ENCODE results near the gene ARL4C.

Gene ARL4C

DNA sequence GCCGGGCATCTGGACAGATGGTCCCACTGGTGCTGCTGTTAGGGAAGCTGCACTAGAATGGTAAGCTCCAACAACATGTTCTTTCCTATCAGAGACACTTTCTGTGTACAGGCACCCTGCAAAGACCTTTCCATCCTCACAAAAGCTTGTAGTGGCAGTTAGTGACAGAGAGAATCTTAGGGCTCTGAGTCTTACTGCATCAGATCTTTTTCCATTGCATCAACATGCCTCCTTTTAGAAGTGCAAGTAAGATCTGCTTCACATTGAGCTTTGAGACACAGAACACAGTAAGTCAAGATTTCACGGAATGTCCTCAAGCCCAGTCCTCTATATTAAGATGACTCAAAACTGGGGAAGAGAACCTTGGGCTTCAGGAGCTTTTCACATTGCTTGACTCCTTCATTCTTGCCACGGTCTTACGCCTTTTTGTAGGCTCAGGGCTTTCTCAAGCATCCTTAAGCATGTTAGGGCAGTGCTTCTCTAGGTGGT, 52.6 kb downstream of the ARL4C start:
- DNase-seq, result no peak
